Lower leg skin (tissue), 4 donors: Measurements from ENCODE around the gene CLDND2. TPM values are rescaled to one million over a fixed set of nuclear protein-coding genes. Genes with fewer than 3 reads are reported as not detected.

Experiments
- DNase-seq, 2 donors: peaks; one replicate each; pipeline ENCODE4 v3.0.0-alpha.2; 2019; ENCODE audit warnings: low spot score in 2 of 2
- H3K4me3 ChIP-seq: fragments of 200-600 bp; sonication (generic); 2 replicates; pipeline ENCODE4 v1.5.1; 2017; ENCODE audit warnings: mild to moderate bottlenecking, low read depth; ENCODE audit not compliant: poor library complexity, severe bottlenecking
- POLR2A ChIP-seq, 2 donors: fragments of 450-650 bp; IDR thresholded peaks; one replicate each; pipeline ENCODE4 v1.6.1; 2016 to 2017; ENCODE audit warnings: antibody characterized with exemption in 2 of 2, mild to moderate bottlenecking in 1 of 2, moderate library complexity in 1 of 2
- WGBS, 2 donors: methylation state at CpG; one replicate each; pipeline ENCODE4 v1.1.5; 2018; 5-methylcytosine and 5-hydroxymethylcytosine counted together
- intact Hi-C: fragments of 100-400 bp; cut with DNase I; formaldehyde crosslinking; loops from one replicate; pipeline ENCODE4 v1.15.0; 2023; ENCODE audit warnings: low total_unique reads
- total RNA-seq, 4 donors: library from RNA; depleted of rRNA; stranded (reverse); fragments of >200 nt; gene quantifications; one replicate each; pipeline ENCODE4 v1.1.0, GENCODE V29; 2016
- TF ChIP-seq, protein P1 (sequence below), 3 donors: fragments of 450-650 bp; IDR thresholded peaks; one replicate each; pipeline ENCODE4 v1.5.1; 2016; ENCODE audit warnings: antibody characterized with exemption in 3 of 3, mild to moderate bottlenecking in 3 of 3, moderate library complexity in 2 of 3

Gene CLDND2
- total RNA-seq, 4 donors from 2014 or later, result 1.8 TPM; not detected in 3

DNA sequence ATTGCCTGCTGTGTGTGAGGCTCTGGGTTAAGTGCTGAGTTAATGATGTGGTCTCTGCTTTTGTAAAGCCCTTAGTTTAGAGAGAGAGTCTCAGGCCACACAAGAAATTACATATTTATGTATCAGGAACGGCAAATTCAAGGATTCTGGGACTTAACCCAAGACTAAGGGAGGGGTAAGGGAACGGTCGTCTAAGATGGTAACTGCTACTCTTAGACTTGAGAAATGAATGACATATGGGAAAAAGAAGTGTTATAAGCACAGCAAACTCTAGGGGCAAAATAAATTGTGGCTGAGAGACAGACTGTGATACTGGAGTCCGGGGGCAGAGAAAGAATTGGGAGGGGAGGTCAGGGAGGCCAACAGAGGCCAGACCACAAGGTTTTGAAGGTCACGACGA is 37.1 kb downstream of the CLDND2 start:
- H3K4me3 ChIP-seq, result no peak overlapping the region
- intact Hi-C loops, result no loop called here
- WGBS, 2 donors, result 87 to 89% methylated on average over 6 of the region's 6 CpGs
- DNase-seq, result no peak
- TF ChIP-seq, protein P1, sequence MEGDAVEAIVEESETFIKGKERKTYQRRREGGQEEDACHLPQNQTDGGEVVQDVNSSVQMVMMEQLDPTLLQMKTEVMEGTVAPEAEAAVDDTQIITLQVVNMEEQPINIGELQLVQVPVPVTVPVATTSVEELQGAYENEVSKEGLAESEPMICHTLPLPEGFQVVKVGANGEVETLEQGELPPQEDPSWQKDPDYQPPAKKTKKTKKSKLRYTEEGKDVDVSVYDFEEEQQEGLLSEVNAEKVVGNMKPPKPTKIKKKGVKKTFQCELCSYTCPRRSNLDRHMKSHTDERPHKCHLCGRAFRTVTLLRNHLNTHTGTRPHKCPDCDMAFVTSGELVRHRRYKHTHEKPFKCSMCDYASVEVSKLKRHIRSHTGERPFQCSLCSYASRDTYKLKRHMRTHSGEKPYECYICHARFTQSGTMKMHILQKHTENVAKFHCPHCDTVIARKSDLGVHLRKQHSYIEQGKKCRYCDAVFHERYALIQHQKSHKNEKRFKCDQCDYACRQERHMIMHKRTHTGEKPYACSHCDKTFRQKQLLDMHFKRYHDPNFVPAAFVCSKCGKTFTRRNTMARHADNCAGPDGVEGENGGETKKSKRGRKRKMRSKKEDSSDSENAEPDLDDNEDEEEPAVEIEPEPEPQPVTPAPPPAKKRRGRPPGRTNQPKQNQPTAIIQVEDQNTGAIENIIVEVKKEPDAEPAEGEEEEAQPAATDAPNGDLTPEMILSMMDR (IDR thresholded peaks at IDR 0.05), result no peak
- TF ChIP-seq POLR2A (IDR thresholded peaks at IDR 0.05), result no peak

DNA sequence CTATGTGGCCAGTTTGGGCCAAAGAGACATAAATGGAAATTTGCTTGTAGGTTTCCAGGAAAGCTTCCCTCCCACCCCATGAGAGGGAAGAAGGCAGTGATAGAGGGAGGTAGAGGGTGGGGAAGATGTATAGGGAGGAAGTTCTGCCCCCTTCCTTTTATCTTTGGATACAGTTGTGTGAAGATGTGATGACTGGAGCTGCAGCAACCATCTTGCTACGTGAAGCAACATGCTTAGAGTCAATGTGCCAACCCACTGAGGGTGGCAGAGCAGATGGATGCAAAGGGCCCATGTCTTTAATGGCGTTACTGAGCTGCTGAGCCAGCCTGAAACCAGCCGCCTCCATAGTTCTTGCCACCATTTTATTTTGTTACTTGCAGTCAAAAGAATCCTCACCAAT is 37.6 kb downstream of the CLDND2 start:
- no peak for TF ChIP-seq POLR2A (IDR thresholded peaks at IDR 0.05)
- TF ChIP-seq, protein P1 (IDR thresholded peaks at IDR 0.05), result no peak
- intact Hi-C loops, result no loop called here
- DNase-seq, result no peak
- no peak overlapping the region for H3K4me3 ChIP-seq
- 77 to 85% methylated on average over 3 of the region's 3 CpGs for WGBS, 2 donors

DNA sequence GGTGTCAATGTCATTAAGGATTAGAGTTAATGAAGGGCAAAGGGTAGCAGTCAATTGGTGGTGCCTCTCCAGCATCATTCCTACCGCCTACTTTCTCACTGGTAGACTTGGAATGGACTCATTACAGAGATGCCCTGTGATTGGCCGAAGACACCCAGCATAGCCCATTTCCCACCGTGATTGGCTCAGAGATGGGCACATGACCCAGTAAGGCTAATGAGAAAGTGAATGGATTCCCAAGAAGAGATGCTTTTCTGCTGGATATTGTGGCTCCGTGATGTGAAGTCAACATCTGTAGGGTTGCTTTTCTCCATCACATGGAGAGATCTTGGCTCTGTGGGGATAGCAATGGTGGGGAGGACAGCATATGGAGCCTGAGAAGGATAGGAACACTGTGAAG is 38.4 kb downstream of the CLDND2 start:
- WGBS, 2 donors, result 88 to 100% methylated on average over 4 of the region's 4 CpGs
- no peak overlapping the region for H3K4me3 ChIP-seq
- intact Hi-C loops, result no loop called here
- DNase-seq, result no peak
- no peak for TF ChIP-seq POLR2A (IDR thresholded peaks at IDR 0.05)
- TF ChIP-seq, protein P1 (IDR thresholded peaks at IDR 0.05), result no peak

DNA sequence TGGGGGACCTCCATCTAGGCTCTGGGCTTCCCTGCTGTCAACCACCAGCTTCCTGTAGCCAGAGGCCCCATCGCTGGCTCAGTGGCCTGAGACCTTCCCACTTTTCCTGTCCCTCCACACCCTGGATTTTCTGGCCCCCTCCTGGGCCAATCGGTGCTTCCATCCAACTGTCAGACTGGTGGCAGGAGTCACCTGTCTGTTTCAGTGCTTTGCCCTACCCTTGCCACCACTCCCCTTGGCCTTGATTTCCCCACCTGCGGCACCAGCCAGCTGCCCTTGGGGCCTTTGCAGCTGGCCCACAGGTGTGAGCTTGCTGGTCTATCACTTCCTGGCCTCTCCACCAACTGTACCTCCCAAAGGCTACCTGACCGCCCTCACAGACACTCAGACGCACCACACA is 39.4 kb downstream of the CLDND2 start:
- intact Hi-C loops, result loop anchor here (10.0 kb wide), 1 partner anchor 85 kb away; the partner anchor contains the start of gene SIGLEC10
- WGBS, 2 donors, result 83% methylated on average over 5 of the region's 5 CpGs
- DNase-seq, result no peak
- TF ChIP-seq, protein P1 (IDR thresholded peaks at IDR 0.05), result no peak
- no peak for TF ChIP-seq POLR2A (IDR thresholded peaks at IDR 0.05)
- H3K4me3 ChIP-seq, result no peak overlapping the region

DNA sequence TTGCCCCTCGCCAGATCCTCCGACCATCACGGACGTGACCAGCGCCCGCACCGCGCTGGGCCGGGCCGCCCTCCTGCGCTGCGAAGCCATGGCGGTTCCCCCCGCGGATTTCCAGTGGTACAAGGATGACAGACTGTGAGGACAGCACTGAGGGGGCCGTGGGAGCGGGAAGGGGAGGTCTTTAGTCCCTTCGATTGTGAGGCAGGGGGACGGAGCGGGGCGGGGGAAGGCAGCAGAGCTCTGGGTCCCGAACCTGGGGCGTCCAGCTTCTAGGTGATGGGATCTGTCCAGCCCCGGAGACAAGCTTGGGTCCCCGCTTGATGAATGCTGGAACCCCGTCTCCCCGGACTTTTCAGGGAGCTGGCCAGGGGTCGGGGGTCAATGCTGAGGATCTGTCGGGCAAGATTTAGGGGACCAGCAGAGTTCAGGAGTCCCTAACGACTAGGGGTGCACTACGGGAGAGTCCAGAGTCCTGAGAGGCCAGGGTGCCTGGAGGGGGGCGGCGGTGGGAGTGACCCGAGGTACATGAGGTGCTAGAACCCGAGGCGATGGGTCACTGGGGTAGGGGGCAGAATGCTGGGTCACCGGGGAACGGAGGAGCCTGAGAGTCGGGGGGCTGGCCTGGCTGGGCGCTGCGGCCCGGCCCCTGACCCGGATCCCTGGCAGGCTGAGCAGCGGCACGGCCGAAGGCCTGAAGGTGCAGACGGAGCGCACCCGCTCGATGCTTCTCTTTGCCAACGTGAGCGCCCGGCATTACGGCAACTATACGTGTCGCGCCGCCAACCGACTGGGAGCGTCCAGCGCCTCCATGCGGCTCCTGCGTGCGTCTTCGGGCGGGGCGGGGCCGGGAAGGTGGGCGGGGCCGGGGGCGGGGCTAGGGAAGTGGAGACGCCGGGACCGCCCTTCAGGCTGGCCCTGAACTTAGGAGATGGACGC is 41.5 kb downstream of the CLDND2 start:
- intact Hi-C loops, result loop anchor here (10.0 kb wide), 1 partner anchor 87 kb away; the partner anchor contains the start of gene SIGLEC10
- no peak for TF ChIP-seq POLR2A (IDR thresholded peaks at IDR 0.05)
- TF ChIP-seq, protein P1 (IDR thresholded peaks at IDR 0.05), result no peak
- H3K4me3 ChIP-seq, result no peak overlapping the region
- DNase-seq, result no peak
- 4 to 7% methylated on average over 44 to 73 of the region's 75 CpGs for WGBS, 2 donors
